LNCaP clone FGC (cell line): ENCODE results near the gene EZR.

ENCODE experiments used
- DNase-seq: peaks from one replicate; pipeline ENCODE4 v3.0.0-alpha.2; 2011; ENCODE audit warnings: low read depth
- H3K4me3 ChIP-seq: 2 replicates; pipeline ENCODE4 v1.5.1; 2011; ENCODE audit warnings: mild to moderate bottlenecking, low read depth, low read length, control low read depth
- TF ChIP-seq, protein P1 (sequence below): IDR thresholded peaks from 2 replicates; pipeline ENCODE4 v1.5.1; 2012; ENCODE audit warnings: mild to moderate bottlenecking; ENCODE audit not compliant: control insufficient read depth, insufficient read depth; ENCODE audit errors: extremely low read depth

Gene EZR

DNA sequence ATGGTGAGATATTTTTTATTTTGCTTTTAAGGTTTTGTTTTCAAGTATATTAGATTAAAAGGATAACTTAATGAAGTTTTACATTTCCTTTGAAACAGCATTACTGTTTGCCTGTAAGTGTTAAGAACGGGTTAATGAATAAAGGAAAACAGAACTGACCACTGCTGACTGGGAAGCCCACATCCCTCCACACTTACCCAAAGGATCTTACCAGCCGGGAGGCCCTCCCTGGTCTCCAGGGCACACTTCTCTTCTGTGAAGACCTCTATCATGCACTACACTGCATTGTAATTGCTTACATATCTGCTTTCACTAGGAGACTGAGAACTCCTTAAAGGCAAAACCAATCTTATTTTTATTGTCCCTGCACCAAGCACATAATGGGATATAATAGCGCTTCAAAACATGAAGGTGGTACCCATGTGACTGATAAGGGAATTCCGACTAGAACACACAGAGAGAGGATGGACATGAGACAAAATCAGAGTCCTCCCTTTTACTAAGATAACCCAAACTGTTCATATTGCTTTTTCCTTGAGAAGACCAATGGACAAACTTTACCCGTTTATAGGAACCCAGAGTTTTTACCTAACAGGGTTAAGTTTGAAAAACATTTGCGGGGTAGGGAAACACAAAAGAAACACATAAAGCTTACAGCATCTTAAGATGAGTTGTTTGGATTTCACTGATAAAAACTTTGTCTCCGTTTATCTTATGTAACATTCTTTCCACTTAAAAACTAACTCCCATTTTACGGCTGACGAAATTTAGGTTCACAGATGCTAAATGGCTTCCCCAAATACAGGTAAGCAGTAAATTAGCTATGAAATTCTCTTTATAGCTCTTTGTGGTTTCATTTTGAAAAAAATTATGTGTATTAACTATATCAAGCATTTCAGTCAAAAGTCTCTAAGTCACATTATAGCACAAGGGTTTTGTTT, 8.7 kb downstream of the EZR start:
- H3K4me3 ChIP-seq = no peak overlapping the region
- TF ChIP-seq, protein P1, sequence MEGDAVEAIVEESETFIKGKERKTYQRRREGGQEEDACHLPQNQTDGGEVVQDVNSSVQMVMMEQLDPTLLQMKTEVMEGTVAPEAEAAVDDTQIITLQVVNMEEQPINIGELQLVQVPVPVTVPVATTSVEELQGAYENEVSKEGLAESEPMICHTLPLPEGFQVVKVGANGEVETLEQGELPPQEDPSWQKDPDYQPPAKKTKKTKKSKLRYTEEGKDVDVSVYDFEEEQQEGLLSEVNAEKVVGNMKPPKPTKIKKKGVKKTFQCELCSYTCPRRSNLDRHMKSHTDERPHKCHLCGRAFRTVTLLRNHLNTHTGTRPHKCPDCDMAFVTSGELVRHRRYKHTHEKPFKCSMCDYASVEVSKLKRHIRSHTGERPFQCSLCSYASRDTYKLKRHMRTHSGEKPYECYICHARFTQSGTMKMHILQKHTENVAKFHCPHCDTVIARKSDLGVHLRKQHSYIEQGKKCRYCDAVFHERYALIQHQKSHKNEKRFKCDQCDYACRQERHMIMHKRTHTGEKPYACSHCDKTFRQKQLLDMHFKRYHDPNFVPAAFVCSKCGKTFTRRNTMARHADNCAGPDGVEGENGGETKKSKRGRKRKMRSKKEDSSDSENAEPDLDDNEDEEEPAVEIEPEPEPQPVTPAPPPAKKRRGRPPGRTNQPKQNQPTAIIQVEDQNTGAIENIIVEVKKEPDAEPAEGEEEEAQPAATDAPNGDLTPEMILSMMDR = no peak
- no peak for DNase-seq

DNA sequence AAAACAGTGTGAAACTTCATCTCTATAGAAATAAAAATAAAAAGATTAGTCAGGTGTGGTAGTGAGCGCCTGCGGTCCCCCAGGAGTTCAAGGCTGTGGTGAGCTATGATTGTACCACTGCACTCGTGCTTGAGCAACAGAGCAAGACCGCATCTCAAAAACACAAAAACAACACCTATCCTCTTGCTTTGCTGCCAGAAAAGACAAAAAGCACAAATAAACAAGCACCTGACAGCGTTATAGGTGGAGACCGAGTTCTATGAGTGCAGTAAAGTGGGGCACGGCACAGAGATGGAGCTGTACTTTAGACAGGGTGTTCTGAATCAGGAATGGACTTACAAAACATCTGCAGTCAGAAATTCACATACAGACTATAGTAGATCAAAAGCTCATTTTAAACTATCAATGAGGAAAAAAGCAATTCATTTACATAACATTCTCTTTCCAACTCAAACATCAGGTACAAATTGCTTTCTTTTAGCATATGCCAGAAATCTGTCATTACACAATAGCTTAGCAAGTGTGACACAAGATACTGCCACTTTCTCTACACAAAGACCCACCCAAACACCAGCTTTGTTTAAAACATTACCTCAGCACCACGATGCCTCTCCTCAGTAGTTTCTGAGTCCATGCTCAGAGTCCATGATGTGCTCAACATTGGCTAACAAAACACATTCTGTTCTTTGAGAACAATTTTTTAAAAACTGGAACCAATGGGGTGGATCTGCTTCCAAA, 10.1 kb downstream of the EZR start:
- no peak overlapping the region for H3K4me3 ChIP-seq
- no peak for DNase-seq
- TF ChIP-seq, protein P1 = no peak

DNA sequence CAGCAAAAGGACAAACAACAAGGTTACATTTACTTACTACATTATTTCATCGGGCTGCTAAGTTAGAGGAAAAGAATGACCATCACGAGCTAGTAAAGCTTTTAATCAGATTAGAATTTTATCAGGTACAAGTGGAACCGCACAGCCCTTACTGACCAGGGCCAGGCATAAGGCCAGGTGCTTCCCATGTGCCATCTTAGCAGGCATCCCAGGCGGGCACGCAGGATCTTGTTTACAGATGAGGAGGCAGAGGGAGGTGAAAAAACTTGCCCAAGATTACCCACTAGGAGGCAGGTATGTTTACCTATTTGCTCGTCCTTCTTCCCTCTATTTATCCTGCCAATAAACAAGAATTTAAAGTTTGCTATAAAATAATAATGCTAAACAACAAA, 10.7 kb downstream of the EZR start:
- H3K4me3 ChIP-seq = no peak overlapping the region
- DNase-seq = peak; percentile 92
- TF ChIP-seq, protein P1 = no peak

DNA sequence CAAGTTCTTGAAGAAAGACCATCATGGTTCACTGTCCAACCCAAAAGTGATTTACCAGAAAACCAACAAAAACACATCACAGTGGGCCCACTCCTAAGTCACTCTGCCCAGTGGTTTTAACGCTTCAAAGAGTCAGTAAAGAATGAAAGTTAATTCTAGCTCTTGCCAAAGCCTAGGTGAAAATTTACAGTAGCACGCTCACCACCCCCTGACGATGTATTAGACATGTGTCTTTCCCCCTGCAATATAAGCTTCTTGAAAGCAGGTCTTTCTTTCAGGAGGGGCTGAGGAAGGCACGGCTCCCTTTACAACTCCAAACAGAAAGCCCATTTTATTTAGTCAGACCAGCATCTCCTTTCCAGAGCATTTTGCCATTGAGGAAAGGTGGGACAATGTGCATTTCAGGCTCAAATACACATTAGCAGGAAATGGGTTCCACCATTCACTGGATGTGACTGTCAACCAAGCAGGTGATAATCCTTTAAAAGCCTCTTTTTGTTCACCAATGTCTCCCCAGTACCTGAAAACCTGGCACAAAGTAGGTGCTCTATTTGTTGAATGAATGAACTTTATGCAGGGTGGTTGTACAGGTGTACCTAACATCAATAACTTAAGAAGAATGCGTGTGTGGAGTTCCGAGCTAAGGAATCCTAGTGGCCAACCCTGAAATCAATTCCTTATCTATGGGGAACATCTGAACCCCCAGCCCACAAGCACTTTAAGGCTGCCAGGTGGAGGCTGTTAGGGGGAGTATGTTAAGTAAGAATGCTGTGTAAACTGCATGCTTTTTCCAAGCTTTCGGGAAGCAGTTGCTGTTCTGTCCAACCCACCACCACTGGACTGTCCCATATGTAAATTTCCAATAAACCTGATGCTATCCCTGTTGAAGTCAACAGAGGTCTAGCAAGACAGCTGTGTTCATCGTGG, 11.4 kb downstream of the EZR start:
- no peak for DNase-seq
- TF ChIP-seq, protein P1 = no peak
- H3K4me3 ChIP-seq = no peak overlapping the region

DNA sequence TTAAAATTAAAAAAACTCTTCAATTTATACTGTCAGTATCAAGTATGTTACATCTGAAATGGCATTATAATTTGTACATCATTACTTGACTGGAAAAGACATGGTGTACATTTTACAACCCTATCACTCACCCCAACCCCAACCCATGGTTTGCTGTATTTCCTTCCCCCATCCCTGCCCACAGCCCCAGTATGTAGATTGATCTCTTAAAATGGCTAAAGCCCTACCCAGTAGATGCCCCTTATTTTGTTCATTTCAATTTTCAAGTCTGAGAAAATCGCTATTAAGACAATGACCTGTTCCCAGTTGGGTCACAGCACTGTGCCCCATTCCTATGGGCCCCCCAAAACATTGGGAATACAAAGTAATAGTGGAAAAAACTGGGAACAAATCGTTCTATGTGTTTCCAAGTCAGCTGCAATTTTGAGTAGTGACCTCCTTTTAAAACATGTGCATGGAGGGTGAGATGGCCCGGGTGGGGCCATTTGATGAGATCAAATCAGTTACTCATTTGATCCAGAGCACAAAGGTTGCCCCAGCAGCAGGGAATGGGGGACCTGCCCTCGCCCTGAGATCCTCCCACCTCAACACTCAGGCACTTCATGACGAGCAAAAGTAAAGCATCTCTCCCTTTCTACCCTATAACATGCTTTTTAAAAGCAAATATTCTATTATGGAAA, 13.3 kb downstream of the EZR start:
- DNase-seq = no peak
- TF ChIP-seq, protein P1 = no peak
- H3K4me3 ChIP-seq = no peak overlapping the region

DNA sequence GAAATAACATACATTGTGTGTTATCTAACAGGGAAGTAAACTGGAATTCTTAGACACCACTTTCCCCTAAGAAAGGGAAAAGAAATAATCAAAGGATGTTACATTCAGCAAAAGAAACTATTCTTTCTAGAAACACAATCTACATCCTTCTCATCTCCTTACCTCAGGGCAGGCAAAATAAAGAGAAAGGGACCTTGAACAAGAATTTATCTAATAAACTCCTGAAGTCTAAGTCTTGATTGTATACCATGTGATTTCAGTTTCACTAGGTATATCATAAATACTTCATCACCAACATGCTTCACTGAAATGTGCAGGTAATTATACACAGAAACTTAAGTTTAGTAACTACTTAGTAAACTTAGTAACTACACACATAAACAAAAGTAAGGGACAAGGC, 15.0 kb downstream of the EZR start:
- TF ChIP-seq, protein P1 = no peak

More for the DNA sequence above, 15.0 kb downstream of the EZR start:
- peak overlapping the region; percentile 35 for H3K4me3 ChIP-seq
- no peak for DNase-seq
